Effector memory CD8-positive, alpha-beta T cell (primary cell): ENCODE measurements around the gene PTPRF.
"Not testable (repeated sequence)": the region's sequence is repeated elsewhere in the genome, so short reads cannot be mapped to it uniquely, and the experiment has no call there.

Experiments
- ATAC-seq: fragments of 150-1000 bp; cut with Tn5 transposase; replicated peaks from 2 replicates; pipeline ENCODE4 v1.10.0; 2021; ENCODE audit warnings: mild to moderate bottlenecking, moderate library complexity
- DNase-seq, 3 experiments: peaks; one replicate each; pipeline ENCODE4 v3.0.0; 2021
- H3K27ac Mint-ChIP-seq, 2 donors: one replicate each; pipeline ENCODE4 v1.8.0; 2022; ENCODE audit warnings: mild to moderate bottlenecking in 2 of 2, mixed read lengths in 2 of 2, moderate library complexity in 2 of 2
- H3K27me3 Mint-ChIP-seq, 2 donors: one replicate each; pipeline ENCODE4 v1.8.0; 2022; ENCODE audit warnings: mixed read lengths in 2 of 2
- H3K36me3 Mint-ChIP-seq: one replicate; pipeline ENCODE4 v1.8.0; 2022; ENCODE audit warnings: mild to moderate bottlenecking, moderate library complexity, mixed read lengths; ENCODE audit not compliant: insufficient read depth
- H3K4me1 Mint-ChIP-seq, 2 donors: one replicate each; pipeline ENCODE4 v1.8.0; 2022; ENCODE audit warnings: low read depth in 2 of 2, mixed read lengths in 2 of 2
- H3K4me3 Mint-ChIP-seq, 2 donors: one replicate each; pipeline ENCODE4 v1.8.0; 2022; ENCODE audit warnings: mild to moderate bottlenecking in 2 of 2, mixed read lengths in 2 of 2, moderate library complexity in 2 of 2
- H3K9me3 Mint-ChIP-seq, 2 donors: one replicate each; pipeline ENCODE4 v1.8.0; 2022; ENCODE audit warnings: mixed read lengths in 2 of 2
- total RNA-seq, 9 experiments: gene quantifications; one replicate each; lab custom pipeline; 2026; lab: John Stamatoyannopoulos, UW

The PTPRF gene
- total RNA-seq = 0 to 10.8 (median 0.73) reads per million in 9 experiments

GRCh38 chr1:43530483-43531106 is at the start of gene PTPRF:
Gene PTPRF, plus strand, starts transcription at chr1:43530883. Its CDS starts 14,193 bp downstream, at chr1:43545076.
- no peaks in the 10 kb centered on the region for H3K9me3 Mint-ChIP-seq
- ATAC-seq (peak; percentile 23), DNase-seq (peak in 2 of 3 experiments; percentile 8 to 11)
- peaks cover 12 to 14% of the 10 kb centered on the region in 2 donors for H3K4me1 Mint-ChIP-seq
- H3K36me3 Mint-ChIP-seq = no peaks in the 10 kb centered on the region
- peaks cover 47 to 58% of the 10 kb centered on the region in 2 donors for H3K27me3 Mint-ChIP-seq
- peak within 1 kb of the TSS in 1 of 2 donors; percentile 30 for H3K27ac Mint-ChIP-seq
- peak within 1 kb of the TSS; percentile 87 to 88 for H3K4me3 Mint-ChIP-seq

- ATAC-seq (no peak), DNase-seq (no peak)
- Mint-ChIP-seq H3K4me3 (no peak overlapping the region), H3K9me3 (no peaks in the 10 kb centered on the region), H3K27me3 (peaks cover 9 to 25% of the 10 kb centered on the region in 2 donors), H3K36me3 (no peaks in the 10 kb centered on the region), H3K4me1 (no peaks in the 10 kb centered on the region), H3K27ac (no peak overlapping the region)
These were observed 49.2 kb upstream of the PTPRF start for GRCh38 chr1:43481491-43481890.

GRCh38 chr1:43482215-43482614 is 48.5 kb upstream of the PTPRF start:
- no peak overlapping the region for H3K4me3 Mint-ChIP-seq
- H3K36me3 Mint-ChIP-seq = no peaks in the 10 kb centered on the region
- peak overlapping the region; percentile 64 to 71 for H3K27ac Mint-ChIP-seq
- H3K27me3 Mint-ChIP-seq = peaks cover 9 to 17% of the 10 kb centered on the region in 2 donors
- no peaks in the 10 kb centered on the region for H3K4me1 Mint-ChIP-seq
- ATAC-seq = no peak
- H3K9me3 Mint-ChIP-seq = peaks cover 0 to 2% of the 10 kb centered on the region in 2 donors
- no peak for DNase-seq

- Mint-ChIP-seq H3K4me3 (no peak overlapping the region), H3K36me3 (no peaks in the 10 kb centered on the region), H3K27me3 (peaks cover 9 to 13% of the 10 kb centered on the region in 2 donors), H3K27ac (no peak overlapping the region), H3K9me3 (peaks cover 0 to 5% of the 10 kb centered on the region in 2 donors), H3K4me1 (no peaks in the 10 kb centered on the region)
- DNase-seq = no peak
- ATAC-seq = no peak
These were observed 46.3 kb upstream of the PTPRF start for GRCh38 chr1:43484367-43484766.

- Mint-ChIP-seq H3K4me1 (no peaks in the 10 kb centered on the region), H3K27ac (no peak overlapping the region), H3K9me3 (peaks cover 9 to 19% of the 10 kb centered on the region in 2 donors), H3K27me3 (peaks cover 5 to 19% of the 10 kb centered on the region in 2 donors), H3K36me3 (no peaks in the 10 kb centered on the region), H3K4me3 (no peak overlapping the region)
- ATAC-seq (no peak), DNase-seq (no peak)
These were observed 42.5 kb upstream of the PTPRF start for GRCh38 chr1:43488165-43488564.

DNA sequence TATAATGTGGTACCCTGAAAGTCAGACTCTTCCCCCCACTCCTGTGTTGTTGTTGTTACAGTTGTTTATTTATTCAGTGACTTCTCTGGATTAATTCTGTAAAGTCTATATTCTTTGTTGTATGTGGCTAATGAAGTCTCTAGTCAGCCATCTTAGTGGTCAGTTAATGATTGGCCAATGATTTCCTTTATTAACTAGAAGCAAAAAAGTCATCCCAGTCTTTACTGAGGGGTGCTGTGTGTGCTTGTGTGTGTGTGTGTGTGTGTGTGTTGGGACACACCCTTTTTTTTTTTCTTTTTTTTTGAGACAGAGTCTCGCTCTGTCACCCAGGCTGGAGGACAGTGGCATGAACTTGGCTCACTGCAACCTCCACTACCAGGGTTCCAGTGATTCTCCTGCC is 39.6 kb upstream of the PTPRF start:
- Mint-ChIP-seq H3K4me1 (no peaks in the 10 kb centered on the region), H3K4me3 (no peak overlapping the region), H3K36me3 (no peaks in the 10 kb centered on the region), H3K27ac (no peak overlapping the region), H3K27me3 (peaks cover 5 to 36% of the 10 kb centered on the region in 2 donors), H3K9me3 (peaks cover 9 to 19% of the 10 kb centered on the region in 2 donors)
- DNase-seq (no peak), ATAC-seq (no peak)

- peaks cover 5 to 19% of the 10 kb centered on the region in 2 donors for H3K9me3 Mint-ChIP-seq
- no peaks in the 10 kb centered on the region for H3K36me3 Mint-ChIP-seq
- H3K4me3 Mint-ChIP-seq = no peak overlapping the region
- H3K27me3 Mint-ChIP-seq = peaks cover 11 to 37% of the 10 kb centered on the region in 2 donors
- H3K27ac Mint-ChIP-seq = no peak overlapping the region
- no peaks in the 10 kb centered on the region for H3K4me1 Mint-ChIP-seq
- DNase-seq = no peak
- ATAC-seq = no peak
These were observed 37.9 kb upstream of the PTPRF start for GRCh38 chr1:43492826-43493225.

- Mint-ChIP-seq H3K27me3 (peaks cover 13 to 37% of the 10 kb centered on the region in 2 donors), H3K9me3 (peaks cover 4 to 19% of the 10 kb centered on the region in 2 donors), H3K36me3 (no peaks in the 10 kb centered on the region), H3K4me1 (no peaks in the 10 kb centered on the region), H3K27ac (no peak overlapping the region), H3K4me3 (no peak overlapping the region)
- ATAC-seq = no peak
- DNase-seq = no peak
These were observed 36.8 kb upstream of the PTPRF start for GRCh38 chr1:43493661-43494450.

- no peak for ATAC-seq
- no peak overlapping the region for H3K4me3 Mint-ChIP-seq
- H3K27ac Mint-ChIP-seq = no peak overlapping the region
- peaks cover 0 to 14% of the 10 kb centered on the region in 2 donors for H3K9me3 Mint-ChIP-seq
- H3K4me1 Mint-ChIP-seq = no peaks in the 10 kb centered on the region
- H3K27me3 Mint-ChIP-seq = peaks cover 24 to 50% of the 10 kb centered on the region in 2 donors
- no peak for DNase-seq
- peaks cover 3% of the 10 kb centered on the region for H3K36me3 Mint-ChIP-seq
These were observed 35.5 kb upstream of the PTPRF start for GRCh38 chr1:43495204-43495603.

DNA sequence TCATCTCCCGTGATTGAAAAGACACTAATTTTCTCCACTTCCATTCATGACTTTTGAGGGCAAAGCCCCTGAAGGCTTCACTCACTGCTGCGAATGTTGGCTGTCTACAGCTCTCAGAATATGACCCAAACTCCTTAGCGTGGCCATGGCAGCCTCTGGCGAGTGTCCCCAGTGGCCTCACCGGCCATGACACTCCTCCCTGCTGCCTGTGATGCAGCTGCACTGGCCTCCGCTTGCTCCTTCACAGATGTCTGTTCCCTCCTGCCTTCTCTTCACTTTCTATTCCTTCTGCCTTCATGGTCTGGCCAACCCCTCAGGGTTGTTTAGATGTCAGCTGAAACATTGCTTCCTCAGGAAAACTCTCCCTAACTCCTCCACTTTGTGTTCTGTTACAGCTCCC is 30.8 kb upstream of the PTPRF start:
- no peaks in the 10 kb centered on the region for H3K4me1 Mint-ChIP-seq
- peaks cover 32 to 48% of the 10 kb centered on the region in 2 donors for H3K27me3 Mint-ChIP-seq
- no peak overlapping the region for H3K4me3 Mint-ChIP-seq
- H3K27ac Mint-ChIP-seq = no peak overlapping the region
- ATAC-seq = no peak
- no peak for DNase-seq
- peaks cover 3% of the 10 kb centered on the region for H3K36me3 Mint-ChIP-seq
- H3K9me3 Mint-ChIP-seq = no peaks in the 10 kb centered on the region

DNA sequence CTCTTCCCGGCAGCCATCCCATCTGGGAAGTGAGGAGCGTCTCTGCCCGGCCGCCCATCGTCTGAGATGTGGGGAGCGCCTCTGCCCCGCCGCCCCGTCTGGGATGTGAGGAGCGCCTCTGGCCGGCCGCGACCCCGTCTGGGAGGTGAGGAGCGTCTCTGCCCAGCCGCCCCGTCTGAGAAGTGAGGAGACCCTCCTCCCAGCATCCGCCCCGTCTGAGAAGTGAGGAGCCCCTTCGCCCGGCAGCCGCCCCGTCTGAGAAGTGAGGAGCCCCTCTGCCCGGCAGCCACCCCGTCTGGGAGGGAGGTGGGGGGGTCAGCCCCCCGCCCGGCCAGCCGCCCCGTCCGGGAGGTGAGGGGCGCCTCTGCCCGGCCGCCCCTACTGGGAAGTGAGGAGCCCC is 28.9 kb upstream of the PTPRF start:
- not testable (repeated sequence) for DNase-seq, H3K27ac Mint-ChIP-seq, ATAC-seq, H3K4me3 Mint-ChIP-seq, H3K36me3 Mint-ChIP-seq, H3K4me1 Mint-ChIP-seq, H3K9me3 Mint-ChIP-seq
- H3K27me3 Mint-ChIP-seq = peaks cover 38 to 57% of the 10 kb centered on the region in 2 donors

DNA sequence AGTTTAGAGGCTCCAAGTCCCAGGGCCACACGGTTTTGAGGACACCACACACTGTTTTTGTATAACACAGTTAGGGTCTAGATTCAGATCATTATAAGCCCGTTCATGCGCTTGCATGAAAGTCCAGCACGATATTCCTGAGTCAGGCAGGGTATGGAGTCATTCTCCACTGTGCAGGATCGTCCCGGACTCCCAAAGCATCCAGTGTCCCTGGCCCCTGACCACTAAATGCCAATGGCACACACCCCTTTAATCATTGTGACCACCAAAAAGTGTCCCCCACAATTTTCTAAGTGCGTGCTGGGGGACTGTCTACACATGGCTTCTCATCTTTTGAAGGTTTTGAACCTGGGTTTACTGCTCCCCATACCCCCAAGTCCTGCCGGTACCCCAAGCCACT is 27.1 kb upstream of the PTPRF start:
- DNase-seq (no peak), ATAC-seq (no peak)
- Mint-ChIP-seq H3K27ac (no peak overlapping the region), H3K36me3 (peaks cover 3% of the 10 kb centered on the region), H3K4me3 (no peak overlapping the region), H3K4me1 (no peaks in the 10 kb centered on the region), H3K27me3 (peaks cover 32 to 74% of the 10 kb centered on the region in 2 donors), H3K9me3 (no peaks in the 10 kb centered on the region)

- Mint-ChIP-seq H3K27ac (no peak overlapping the region), H3K4me1 (no peaks in the 10 kb centered on the region), H3K27me3 (peaks cover 34 to 78% of the 10 kb centered on the region in 2 donors), H3K36me3 (no peaks in the 10 kb centered on the region), H3K9me3 (no peaks in the 10 kb centered on the region), H3K4me3 (no peak overlapping the region)
- ATAC-seq = no peak
- no peak for DNase-seq
These were observed 25.5 kb upstream of the PTPRF start for GRCh38 chr1:43505077-43505780.
